GM23338 (cell line): ENCODE data around the gene TMEM125. TPM values are rescaled to one million over a fixed set of nuclear protein-coding genes. Genes with fewer than 3 reads are reported as not detected.

ENCODE experiments used
- ATAC-seq: fragments of 200-7000 bp; cut with Tn5 transposase; 3 replicates; pipeline ENCODE4 v1.9.1; 2020
- DNase-seq: peaks from one replicate; pipeline ENCODE4 v3.0.0-alpha.2; 2015; ENCODE audit warnings: low spot score
- H2AFZ ChIP-seq: fragments of 200-600 bp; sonication (generic); 2 replicates; pipeline ENCODE4 v1.8.0; 2016; ENCODE audit warnings: antibody characterized with exemption, mild to moderate bottlenecking, moderate library complexity
- H3F3A ChIP-seq: fragments of 200-600 bp; sonication (generic); replicated peaks from 2 replicates; pipeline ENCODE4 v1.8.0; 2017; ENCODE audit warnings: antibody characterized with exemption, mixed run types, low read depth
- H3K27ac ChIP-seq: fragments of 200-600 bp; sonication (generic); 2 replicates; pipeline ENCODE4 v1.6.1; 2016; ENCODE audit warnings: low read depth
- H3K27me3 ChIP-seq: fragments of 200-600 bp; sonication (generic); 2 replicates; pipeline ENCODE4 v1.8.0; 2016; ENCODE audit warnings: mild to moderate bottlenecking, mixed run types, moderate library complexity; ENCODE audit not compliant: insufficient read depth
- H3K36me3 ChIP-seq: fragments of 200-600 bp; sonication (generic); 2 replicates; pipeline ENCODE4 v1.8.0; 2016; ENCODE audit warnings: mild to moderate bottlenecking; ENCODE audit not compliant: insufficient read depth
- H3K4me1 ChIP-seq: fragments of 200-600 bp; sonication (generic); 2 replicates; pipeline ENCODE4 v1.8.0; 2016; ENCODE audit warnings: mild to moderate bottlenecking, moderate library complexity; ENCODE audit not compliant: insufficient read depth
- H3K4me2 ChIP-seq: fragments of 200-600 bp; sonication (generic); 2 replicates; pipeline ENCODE4 v1.7.1; 2017; ENCODE audit warnings: mixed run types
- H3K4me3 ChIP-seq: fragments of 200-600 bp; sonication (generic); 2 replicates; pipeline ENCODE4 v1.6.1; 2016; ENCODE audit warnings: mixed run types
- H3K79me2 ChIP-seq: fragments of 200-600 bp; sonication (generic); replicated peaks from 2 replicates; pipeline ENCODE4 v1.8.0; 2017; ENCODE audit warnings: mild to moderate bottlenecking; ENCODE audit not compliant: insufficient read depth
- H3K9me2 ChIP-seq: fragments of 200-600 bp; sonication (generic); 2 replicates; pipeline ENCODE4 v1.8.0; 2017; ENCODE audit not compliant: insufficient read depth
- H4K20me1 ChIP-seq: fragments of 200-600 bp; sonication (generic); replicated peaks from 2 replicates; pipeline ENCODE4 v1.8.0; 2017; ENCODE audit warnings: mild to moderate bottlenecking; ENCODE audit not compliant: insufficient read depth
- H3K27ac Mint-ChIP-seq: 2 replicates; pipeline ENCODE4 v1.8.0; 2020; ENCODE audit warnings: inconsistent platforms, mild to moderate bottlenecking, moderate library complexity, mixed read lengths
- H3K27me3 Mint-ChIP-seq: 3 replicates; pipeline ENCODE4 v1.8.0; 2022; ENCODE audit warnings: low read depth, mild to moderate bottlenecking, moderate library complexity, mixed read lengths, inconsistent platforms; ENCODE audit not compliant: insufficient read depth, poor library complexity
- H3K36me3 Mint-ChIP-seq: 3 replicates; pipeline ENCODE4 v1.8.0; 2021; ENCODE audit warnings: low read depth, mild to moderate bottlenecking, inconsistent platforms, moderate library complexity, mixed read lengths
- H3K4me1 Mint-ChIP-seq: 3 replicates; pipeline ENCODE4 v1.8.0; 2020; ENCODE audit warnings: mild to moderate bottlenecking, inconsistent platforms, mixed read lengths
- H3K4me3 Mint-ChIP-seq: 3 replicates; pipeline ENCODE4 v1.8.0; 2021; ENCODE audit warnings: moderate library complexity, mild to moderate bottlenecking, inconsistent platforms, mixed read lengths
- H3K9me3 Mint-ChIP-seq: 3 replicates; pipeline ENCODE4 v1.8.0; 2020; ENCODE audit warnings: moderate library complexity, mild to moderate bottlenecking, inconsistent platforms, mixed read lengths
- CREB1 ChIP-seq: fragments of 250-450 bp; sonication (Bioruptor Pico); IDR thresholded peaks from 2 replicates; pipeline ENCODE4 v1.5.0; 2020; ENCODE audit warnings: low read depth, mild to moderate bottlenecking, moderate library complexity
- CTCF ChIP-seq, 2 experiments: fragments of 200-600 bp in 1 of 2; sonication (generic) in 1 of 2; conservative IDR thresholded peaks; 2 replicates each; pipeline versions ENCODE4 v1.5.1 to v1.6.1; 2016 to 2017; ENCODE audit warnings: antibody characterized with exemption in 2 of 2, low read depth in 2 of 2, mild to moderate bottlenecking in 2 of 2, moderate library complexity in 1 of 2
- ETS1 ChIP-seq: IDR thresholded peaks from 2 replicates; pipeline ENCODE4 v1.6.1; 2016; ENCODE audit warnings: antibody characterized with exemption
- EZH2 ChIP-seq: fragments of 200-600 bp; sonication (generic); IDR thresholded peaks from one replicate; pipeline ENCODE4 v1.8.0; 2017; ENCODE audit warnings: antibody characterized with exemption, mild to moderate bottlenecking, low read depth; ENCODE audit not compliant: unreplicated experiment
- EZH2phosphoT487 ChIP-seq: fragments of 200-600 bp; sonication (generic); IDR thresholded peaks from one replicate; pipeline ENCODE4 v1.8.1; 2018; ENCODE audit warnings: antibody characterized with exemption; ENCODE audit not compliant: unreplicated experiment
- JUNB ChIP-seq: IDR thresholded peaks from one replicate; pipeline ENCODE4 v1.6.1; 2016; ENCODE audit warnings: antibody characterized with exemption; ENCODE audit not compliant: unreplicated experiment
- NANOG ChIP-seq: IDR thresholded peaks from 2 replicates; pipeline ENCODE4 v1.6.1; 2016; ENCODE audit warnings: antibody characterized with exemption, borderline replicate concordance
- POLR2AphosphoS5 ChIP-seq: IDR thresholded peaks from 2 replicates; pipeline ENCODE4 v1.6.1; 2016; ENCODE audit warnings: antibody characterized with exemption, low read depth
- REST ChIP-seq: IDR thresholded peaks from one replicate; pipeline ENCODE4 v1.6.1; 2018; ENCODE audit warnings: antibody characterized with exemption; ENCODE audit not compliant: unreplicated experiment
- STAT1 ChIP-seq: IDR thresholded peaks from one replicate; pipeline ENCODE4 v1.6.1; 2016; ENCODE audit warnings: antibody characterized with exemption; ENCODE audit not compliant: unreplicated experiment
- ZNF114 ChIP-seq: fragments of 250-450 bp; sonication (Bioruptor Pico); IDR thresholded peaks from 2 replicates; pipeline ENCODE4 v1.5.0; 2020; ENCODE audit warnings: mild to moderate bottlenecking, moderate library complexity
- ZNF331 ChIP-seq: fragments of 250-450 bp; sonication (Bioruptor Pico); IDR thresholded peaks from 2 replicates; pipeline ENCODE4 v1.5.0; 2020; ENCODE audit warnings: low read depth, mild to moderate bottlenecking, moderate library complexity
- polyA plus RNA-seq: library from polyadenylated mRNA; unstranded; fragments of >200 nt; fragmentation: Nextera tagmentation; extraction: Ambion mirVana; gene quantifications from 2 replicates; pipeline ENCODE4 v1.2.1, GENCODE V29; 2016
- total RNA-seq: library from RNA; depleted of rRNA; stranded (reverse); fragments of >200 nt; shearing (Covaris generic); gene quantifications from 2 replicates; pipeline ENCODE4 v1.2.3, GENCODE V29; 2014

The TMEM125 gene
- total and polyA plus RNA-seq, 2 experiments from 2014 or later = 16.8 to 39.3 TPM

GRCh38 chr1:43312663-43313515, 43.1 kb downstream of the TMEM125 start:
- Histone ChIP-seq H3K4me3 (no peak overlapping the region), H3K4me1 (no peaks in the 10 kb centered on the region), H2AFZ (no peak overlapping the region), H3K4me2 (no peak overlapping the region), H3K36me3 (no peaks in the 10 kb centered on the region), H3K9me2 (no peaks in the 10 kb centered on the region), H3K79me2 (no peaks in the 10 kb centered on the region), H3F3A (no peaks in the 10 kb centered on the region), H4K20me1 (no peaks in the 10 kb centered on the region), H3K27me3 (no peaks in the 10 kb centered on the region), H3K27ac (no peak overlapping the region)
- no peak for ATAC-seq
- Mint-ChIP-seq H3K4me3 (no peak overlapping the region), H3K9me3 (no peaks in the 10 kb centered on the region), H3K27me3 (peaks cover 9% of the 10 kb centered on the region), H3K27ac (no peak overlapping the region; the same call in 1 of the 2 replicates), H3K4me1 (peaks cover 4% of the 10 kb centered on the region; the same call in 2 of the 3 replicates), H3K36me3 (no peaks in the 10 kb centered on the region)
- no peak for DNase-seq
- TF ChIP-seq CTCF (conservative IDR thresholded peaks at IDR 0.05; ENCODE audit: low read depth in 2 of 2) (no peak), POLR2AphosphoS5 (no peak), STAT1 (no peak), CREB1 (no peak), ZNF114 (no peak), EZH2 (no peak), NANOG (no peak), ETS1 (no peak), EZH2phosphoT487 (no peak), REST (no peak), JUNB (no peak), ZNF331 (no peak)
